ENCODE data around the gene NAALADL2. TPM values are rescaled to one million over a fixed set of nuclear protein-coding genes. Genes with fewer than 3 reads are reported as not detected.

Gene NAALADL2
- total and polyA plus RNA-seq, 2 of the 13 experiments (the other 11 are each of a cell fraction or from before 2014, with no cell fraction given), result 0.08 TPM; not detected in 1

- in situ Hi-C loops (cut with HindIII; ENCODE audit: extremely low pct_ligation_motif_present, low pct_unique_long_range_greater_than_20kb) (no loop called here), intact Hi-C loops (cut with micrococcal nuclease; ENCODE audit: unreplicated experiment) (no loop called here)
- Histone ChIP-seq H3K9me3 (ENCODE audit: low read length) (no peaks in the 10 kb centered on the region; the same call in 1 of the 2 replicates), H3K4me1 (ENCODE audit: insufficient read depth, low read length) (no peaks in the 10 kb centered on the region), H3K27me3 (ENCODE audit: control insufficient read depth in 1 of 2, insufficient read depth in 2 of 2, low read length in 2 of 2) (no peaks in the 10 kb centered on the region), H3K36me3 (replicated peaks in 1 of 2; ENCODE audit: control insufficient read depth in 1 of 2, insufficient read depth in 2 of 2, low read length in 2 of 2) (no peaks in the 10 kb centered on the region), H3K79me2 (ENCODE audit: insufficient read depth, low read length) (no peaks in the 10 kb centered on the region), H3K4me2 (ENCODE audit: low read depth, low read length) (no peak overlapping the region), H3K9ac (ENCODE audit: insufficient read depth, low read depth, low read length) (no peak overlapping the region), H4K20me1 (ENCODE audit: insufficient read depth, low read length) (no peaks in the 10 kb centered on the region), H2AFZ (ENCODE audit: low read length) (no peak overlapping the region), H3K27ac (ENCODE audit: extremely low read length, insufficient read depth, low read length) (no peak overlapping the region), H3K4me3 (replicated peaks in 1 of 3; ENCODE audit: insufficient read depth in 1 of 3, low read depth in 2 of 3, low read length in 3 of 3) (no peak overlapping the region)
- ChIA-PET POLR2A (no interaction called here), CTCF (ENCODE audit: low intra/inter-chr PET ratio, low total read pairs) (no interaction called here)
- TF ChIP-seq E2F2 (CRISPR knock-in tag; IDR thresholded peaks at IDR 0.05; ENCODE audit: borderline replicate concordance) (no peak), ETV6 (CRISPR knock-in tag; conservative IDR thresholded peaks at IDR 0.05) (no peak), MLLT10 (CRISPR knock-in tag; IDR thresholded peaks at IDR 0.05) (no peak)
- BruUV-seq (replicated peaks), result no TSS peak
- FAIRE-seq, result no peak
- 6% methylated on average over 8 of the region's 8 CpGs for WGBS (ENCODE audit: low lambda C conversion rate)
- no peak for ATAC-seq
- no peak for DNase-seq (ENCODE audit: low spot score)
Measured at GRCh38 chr3:175346573-175347356, 487.6 kb downstream of the NAALADL2 start.

GRCh38 chr3:175349168-175349567, 490.0 kb downstream of the NAALADL2 start:
- H3K9me3 ChIP-seq (ENCODE audit: low read length), result no peaks in the 10 kb centered on the region; the same call in 1 of the 2 replicates
- H2AFZ ChIP-seq (ENCODE audit: low read length), result no peak overlapping the region
- no peaks in the 10 kb centered on the region for H3K36me3 ChIP-seq (replicated peaks in 1 of 2; ENCODE audit: control insufficient read depth in 1 of 2, insufficient read depth in 2 of 2, low read length in 2 of 2)
- no peak overlapping the region for H3K4me3 ChIP-seq (replicated peaks in 1 of 3; ENCODE audit: insufficient read depth in 1 of 3, low read depth in 2 of 3, low read length in 3 of 3)
- POLR2A ChIA-PET, result no interaction called here
- CTCF ChIA-PET (ENCODE audit: low intra/inter-chr PET ratio, low total read pairs), result no interaction called here
- DNase-seq (ENCODE audit: low spot score), result no peak
- H3K27ac ChIP-seq (ENCODE audit: extremely low read length, insufficient read depth, low read length), result no peak overlapping the region
- no peaks in the 10 kb centered on the region for H3K79me2 ChIP-seq (ENCODE audit: insufficient read depth, low read length)
- no peak for FAIRE-seq
- intact Hi-C loops (cut with micrococcal nuclease; ENCODE audit: unreplicated experiment) (no loop called here), in situ Hi-C loops (cut with HindIII; ENCODE audit: extremely low pct_ligation_motif_present, low pct_unique_long_range_greater_than_20kb) (no loop called here)
- 65% methylated on average over 2 of the region's 2 CpGs for WGBS (ENCODE audit: low lambda C conversion rate)
- no peaks in the 10 kb centered on the region for H3K4me1 ChIP-seq (ENCODE audit: insufficient read depth, low read length)
- BruUV-seq (replicated peaks), result no TSS peak
- TF ChIP-seq ZNF496 (CRISPR knock-in tag; IDR thresholded peaks at IDR 0.05; ENCODE audit: insufficient replicate concordance), result no peak
- no peak for TF ChIP-seq DMTF1 (CRISPR knock-in tag; IDR thresholded peaks at IDR 0.05)
- no peak for TF ChIP-seq ISX (CRISPR knock-in tag; conservative IDR thresholded peaks at IDR 0.05)
- TF ChIP-seq TOPORS (CRISPR knock-in tag; IDR thresholded peaks at IDR 0.05), result no peak
- no peak for TF ChIP-seq JARID2 (CRISPR knock-in tag; IDR thresholded peaks at IDR 0.05; ENCODE audit: insufficient replicate concordance)
- no peak for TF ChIP-seq PBX3 (CRISPR knock-in tag; IDR thresholded peaks at IDR 0.05; ENCODE audit: borderline replicate concordance)
- no peaks in the 10 kb centered on the region for H3K27me3 ChIP-seq (ENCODE audit: control insufficient read depth in 1 of 2, insufficient read depth in 2 of 2, low read length in 2 of 2)
- H3K4me2 ChIP-seq (ENCODE audit: low read depth, low read length), result no peak overlapping the region
- H3K9ac ChIP-seq (ENCODE audit: insufficient read depth, low read depth, low read length), result no peak overlapping the region
- ATAC-seq, result no peak
- H4K20me1 ChIP-seq (ENCODE audit: insufficient read depth, low read length), result no peaks in the 10 kb centered on the region
